PC-9 (cell line): Measurements from ENCODE around the gene DNASE1L3.

Source experiments
- CTCF ChIP-seq: fragments of 200-600 bp; sonication (generic); conservative IDR thresholded peaks from 2 replicates; pipeline ENCODE4 v1.6.1; 2017; ENCODE audit warnings: mixed run types, antibody characterized with exemption, mild to moderate bottlenecking, moderate library complexity
- EZH2 ChIP-seq: fragments of 200-600 bp; sonication (generic); IDR thresholded peaks from 2 replicates; pipeline ENCODE4 v1.8.0; 2017; ENCODE audit warnings: antibody characterized with exemption, low read depth

DNA sequence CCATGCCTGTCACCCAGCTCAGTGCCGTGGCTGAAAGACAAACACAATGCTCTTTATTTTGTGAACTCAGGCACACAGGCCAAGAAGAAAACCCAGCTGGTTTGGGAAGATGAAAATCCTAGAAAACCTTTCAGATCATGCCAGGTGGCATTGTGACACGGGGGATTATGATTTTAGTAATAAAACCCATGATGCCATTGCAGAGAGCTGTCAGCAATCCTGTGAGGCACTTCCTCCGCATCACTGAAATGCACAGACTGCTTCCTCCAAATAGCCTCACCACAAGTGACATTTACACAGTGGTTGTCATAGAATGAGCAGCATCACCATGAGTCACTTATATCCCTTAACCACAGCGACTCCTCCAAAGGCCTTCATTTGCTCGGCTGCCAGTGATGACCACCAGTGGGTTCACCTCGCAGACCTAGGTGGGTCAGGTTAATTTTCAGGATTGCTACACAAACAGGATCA is 49.5 kb upstream of the DNASE1L3 start:
- no peak for TF ChIP-seq CTCF
- no peak for TF ChIP-seq EZH2
